DND-41 (cell line): ENCODE measurements around the gene SERPINB2.

Experiments
- ATAC-seq: fragments of 200-7000 bp; cut with Tn5 transposase; 3 replicates; pipeline ENCODE4 v1.9.1; 2021; ENCODE audit warnings: low read depth; ENCODE audit not compliant: insufficient read depth
- DNase-seq: peaks from one replicate; pipeline ENCODE4 v3.0.0-alpha.2; 2020
- H2AFZ ChIP-seq: 2 replicates; pipeline ENCODE4 v1.6.0; 2012; ENCODE audit warnings: low read depth, low read length
- H3K27ac ChIP-seq: 2 replicates; pipeline ENCODE4 v1.5.1; 2012; ENCODE audit warnings: low read length, inconsistent platforms
- H3K27me3 ChIP-seq: fragments of 200-600 bp; sonication (generic); 2 replicates; pipeline ENCODE4 v1.6.0; 2012; ENCODE audit warnings: low read length, mild to moderate bottlenecking, inconsistent platforms; ENCODE audit not compliant: insufficient read depth, poor library complexity
- H3K36me3 ChIP-seq: 2 replicates; pipeline ENCODE4 v1.5.1; 2012; ENCODE audit warnings: low read length, inconsistent platforms; ENCODE audit not compliant: insufficient read depth
- H3K4me1 ChIP-seq: 2 replicates; pipeline ENCODE4 v1.5.1; 2012; ENCODE audit warnings: mild to moderate bottlenecking, low read length; ENCODE audit not compliant: insufficient read depth
- H3K4me2 ChIP-seq: 2 replicates; pipeline ENCODE4 v1.6.0; 2012; ENCODE audit warnings: mild to moderate bottlenecking, moderate library complexity, low read length, inconsistent platforms; ENCODE audit not compliant: insufficient read depth
- H3K4me3 ChIP-seq, 2 experiments: fragments of 200-600 bp in 1 of 2; shearing (Covaris generic) in 1 of 2; 2 replicates each; pipeline ENCODE4 v1.5.1; 2012 to 2016; ENCODE audit warnings: inconsistent platforms in 2 of 2, low read length in 2 of 2, mild to moderate bottlenecking in 2 of 2, low read depth in 1 of 2, moderate library complexity in 1 of 2
- H3K79me2 ChIP-seq: 2 replicates; pipeline ENCODE4 v1.6.0; 2012; ENCODE audit warnings: low read length, inconsistent platforms; ENCODE audit not compliant: insufficient read depth
- H3K9ac ChIP-seq: 2 replicates; pipeline ENCODE4 v1.6.0; 2012; ENCODE audit warnings: low read depth, mild to moderate bottlenecking, inconsistent platforms, low read length, moderate library complexity
- H3K9me3 ChIP-seq: 2 replicates; pipeline ENCODE4 v1.5.1; 2012; ENCODE audit warnings: low read length, moderate library complexity, mild to moderate bottlenecking, inconsistent platforms; ENCODE audit not compliant: insufficient read depth, severe bottlenecking
- H4K20me1 ChIP-seq: 2 replicates; pipeline ENCODE4 v1.6.0; 2012; ENCODE audit warnings: low read length; ENCODE audit not compliant: insufficient read depth
- EZH2 ChIP-seq: IDR thresholded peaks from 3 replicates; pipeline ENCODE4 v1.6.1; 2012; ENCODE audit warnings: borderline replicate concordance, low read depth, mild to moderate bottlenecking, moderate library complexity, low read length, inconsistent platforms; ENCODE audit not compliant: severe bottlenecking
- TF ChIP-seq, protein P1 (sequence below): IDR thresholded peaks from 2 replicates; pipeline ENCODE4 v1.5.1; 2012; ENCODE audit warnings: borderline replicate concordance, low read length, moderate library complexity, mild to moderate bottlenecking; ENCODE audit not compliant: poor library complexity, severe bottlenecking; ENCODE audit errors: extremely low read depth

The SERPINB2 gene

DNA sequence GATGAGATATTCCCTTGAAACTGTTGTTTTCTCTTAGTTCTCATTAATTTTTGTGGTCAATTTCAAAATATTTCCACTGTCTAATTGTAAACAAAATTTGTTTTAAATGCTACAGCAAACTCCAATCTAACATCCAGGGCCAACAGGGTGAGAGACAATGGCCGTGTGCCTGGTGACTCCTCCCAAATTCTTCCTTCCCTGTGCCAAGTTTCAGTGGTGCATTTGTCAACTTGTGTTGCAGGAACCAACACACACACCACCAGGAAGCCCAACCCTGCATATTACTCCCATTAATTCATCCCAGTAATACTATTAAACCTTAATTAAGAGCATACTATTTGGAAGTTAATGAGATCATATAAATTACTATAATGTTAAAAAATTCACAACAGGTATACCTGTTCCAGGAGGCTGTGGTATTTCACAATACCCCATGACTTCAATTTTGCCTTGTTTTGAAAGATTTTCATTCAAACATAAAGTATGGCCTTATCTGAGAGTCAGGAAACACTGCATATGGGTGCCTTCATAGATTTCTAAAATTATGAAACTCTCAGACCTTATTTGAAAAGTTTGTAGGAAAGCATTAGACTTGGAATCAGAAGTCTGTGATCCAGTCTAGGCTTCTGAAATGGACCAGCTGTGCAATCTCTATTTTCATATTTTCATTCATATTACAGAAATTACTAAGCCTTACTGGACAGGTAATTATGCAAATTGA, 1.1 kb downstream of the SERPINB2 start:
- Histone ChIP-seq H3K4me2 (peak overlapping the region; percentile 37; the same call in 1 of the 2 replicates), H3K9ac (peak overlapping the region; percentile 25), H3K4me3 (peak overlapping the region; percentile 8 to 18; a peak in 2 of 4 replicates), H3K36me3 (no peaks in the 10 kb centered on the region), H2AFZ (no peak overlapping the region), H3K9me3 (no peaks in the 10 kb centered on the region), H3K27me3 (no peaks in the 10 kb centered on the region), H3K27ac (peak overlapping the region; percentile 5; the same call in 1 of the 2 replicates), H4K20me1 (no peaks in the 10 kb centered on the region), H3K79me2 (peaks cover 12% of the 10 kb centered on the region), H3K4me1 (peaks cover 13% of the 10 kb centered on the region; the same call in 1 of the 2 replicates)
- no peak for DNase-seq
- TF ChIP-seq EZH2 = no peak
- TF ChIP-seq, protein P1, sequence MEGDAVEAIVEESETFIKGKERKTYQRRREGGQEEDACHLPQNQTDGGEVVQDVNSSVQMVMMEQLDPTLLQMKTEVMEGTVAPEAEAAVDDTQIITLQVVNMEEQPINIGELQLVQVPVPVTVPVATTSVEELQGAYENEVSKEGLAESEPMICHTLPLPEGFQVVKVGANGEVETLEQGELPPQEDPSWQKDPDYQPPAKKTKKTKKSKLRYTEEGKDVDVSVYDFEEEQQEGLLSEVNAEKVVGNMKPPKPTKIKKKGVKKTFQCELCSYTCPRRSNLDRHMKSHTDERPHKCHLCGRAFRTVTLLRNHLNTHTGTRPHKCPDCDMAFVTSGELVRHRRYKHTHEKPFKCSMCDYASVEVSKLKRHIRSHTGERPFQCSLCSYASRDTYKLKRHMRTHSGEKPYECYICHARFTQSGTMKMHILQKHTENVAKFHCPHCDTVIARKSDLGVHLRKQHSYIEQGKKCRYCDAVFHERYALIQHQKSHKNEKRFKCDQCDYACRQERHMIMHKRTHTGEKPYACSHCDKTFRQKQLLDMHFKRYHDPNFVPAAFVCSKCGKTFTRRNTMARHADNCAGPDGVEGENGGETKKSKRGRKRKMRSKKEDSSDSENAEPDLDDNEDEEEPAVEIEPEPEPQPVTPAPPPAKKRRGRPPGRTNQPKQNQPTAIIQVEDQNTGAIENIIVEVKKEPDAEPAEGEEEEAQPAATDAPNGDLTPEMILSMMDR = no peak
- no peak for ATAC-seq

DNA sequence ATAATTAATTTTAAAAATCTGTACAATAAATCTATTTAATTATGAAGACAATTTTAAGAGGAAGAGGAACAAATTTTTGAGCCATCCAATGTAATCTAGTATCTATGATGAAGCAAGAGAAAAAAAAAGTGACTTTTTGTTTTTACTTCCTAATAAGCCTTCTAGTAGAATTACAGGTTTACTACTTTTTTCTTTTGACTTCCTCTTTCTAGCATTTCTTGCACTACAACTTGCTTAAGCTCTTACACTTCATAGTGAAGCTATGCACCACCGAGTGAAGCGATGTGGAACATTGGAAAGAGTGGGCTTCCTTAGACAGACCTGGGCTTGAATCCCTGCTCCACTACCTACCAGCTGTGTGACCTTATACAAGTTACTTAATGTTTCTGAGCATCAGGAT, 2.1 kb downstream of the SERPINB2 start:
- ATAC-seq (no peak), DNase-seq (no peak)
- Histone ChIP-seq H3K27me3 (no peaks in the 10 kb centered on the region), H3K79me2 (peaks cover 12% of the 10 kb centered on the region), H3K27ac (no peak overlapping the region), H3K4me3 (peak overlapping the region in 1 of 2 experiments; percentile 11; a peak in 1 of 4 replicates), H3K36me3 (no peaks in the 10 kb centered on the region), H4K20me1 (no peaks in the 10 kb centered on the region), H3K4me2 (peak overlapping the region; percentile 51; the same call in 1 of the 2 replicates), H3K9me3 (no peaks in the 10 kb centered on the region), H3K4me1 (peaks cover 23% of the 10 kb centered on the region), H2AFZ (no peak overlapping the region), H3K9ac (no peak overlapping the region; the same call in 1 of the 2 replicates)
- TF ChIP-seq EZH2 = no peak
- TF ChIP-seq, protein P1 = no peak

DNA sequence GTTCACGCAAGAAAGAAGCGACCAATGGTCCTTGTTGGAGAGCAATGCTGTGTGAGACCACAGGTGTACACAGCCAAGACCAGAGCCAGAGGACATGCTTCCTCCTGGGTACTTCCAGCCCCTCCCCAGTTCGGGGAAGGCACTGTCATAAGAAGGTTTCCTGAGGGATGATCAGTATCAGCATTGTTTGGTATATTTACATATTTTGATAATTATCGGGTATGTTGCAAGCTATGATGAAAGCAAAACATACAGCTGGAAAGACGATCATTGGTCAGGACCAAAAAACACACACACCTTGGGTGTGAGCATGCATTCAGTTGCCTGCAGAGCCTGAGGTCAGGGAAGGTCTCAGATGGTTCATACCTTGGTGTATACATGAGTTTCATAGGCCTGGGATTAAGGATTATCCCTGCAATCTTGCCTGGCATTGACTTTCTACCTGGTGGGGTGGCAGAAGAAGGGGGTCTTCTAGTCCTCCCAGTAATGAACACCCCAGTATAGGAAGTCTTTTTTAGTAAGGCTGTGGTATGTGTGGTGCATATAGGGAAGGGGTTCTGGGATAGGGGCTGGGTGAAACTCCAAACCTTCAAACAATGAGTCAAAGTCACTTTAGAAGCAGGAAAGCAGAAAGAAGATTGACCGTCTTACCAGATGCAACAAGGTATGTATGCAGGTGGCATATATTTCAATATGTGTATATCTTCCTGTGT, 2.9 kb downstream of the SERPINB2 start:
- TF ChIP-seq EZH2 = no peak
- TF ChIP-seq, protein P1 = no peak
- Histone ChIP-seq H3K36me3 (no peaks in the 10 kb centered on the region), H3K9ac (no peak overlapping the region), H3K9me3 (no peaks in the 10 kb centered on the region), H3K4me3 (peak overlapping the region in 1 of 2 experiments; percentile 43; a peak in 1 of 4 replicates), H2AFZ (no peak overlapping the region), H3K27me3 (no peaks in the 10 kb centered on the region), H4K20me1 (no peaks in the 10 kb centered on the region), H3K4me1 (peaks cover 31% of the 10 kb centered on the region), H3K27ac (peak overlapping the region; percentile 34; the same call in 1 of the 2 replicates), H3K79me2 (peaks cover 12% of the 10 kb centered on the region), H3K4me2 (peak overlapping the region; percentile 51; the same call in 1 of the 2 replicates)
- ATAC-seq (no peak), DNase-seq (no peak)
